ENCODE measurements around the gene HBQ1.
"Not testable (repeated sequence)": the region's sequence is repeated elsewhere in the genome, so short reads cannot be mapped to it uniquely, and the experiment has no call there.

Gene HBQ1

GRCh38 chr16:160242-160641, 20.0 kb upstream of the HBQ1 start:
- in situ Hi-C loops (cut with MboI; ENCODE audit: low sequenced_read_pairs), result not testable (repeated sequence)

DNA sequence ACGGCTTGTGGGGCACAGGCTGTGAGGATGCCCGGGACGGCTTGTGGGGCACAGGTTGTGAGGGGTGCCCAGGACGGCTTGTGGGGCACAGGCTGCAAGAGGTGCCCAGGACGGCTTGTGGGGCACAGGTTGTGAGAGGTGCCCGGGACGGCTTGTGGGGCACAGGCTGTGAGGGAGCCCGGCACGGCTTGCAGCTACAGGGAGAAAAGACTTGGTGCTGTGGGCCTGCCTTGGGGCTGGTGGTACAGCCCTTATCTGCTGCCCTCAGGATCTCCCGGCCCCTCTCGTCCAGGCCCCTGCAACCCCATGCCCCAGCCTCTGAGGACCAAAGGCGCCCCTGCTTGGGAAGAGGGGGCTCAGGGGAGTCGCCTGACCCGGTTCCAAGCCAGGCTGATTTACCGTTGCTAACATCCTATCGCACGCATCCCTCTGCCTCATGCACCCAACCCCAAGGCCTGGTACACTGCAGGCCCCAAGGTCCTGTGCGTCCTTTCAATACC, 19.5 kb upstream of the HBQ1 start:
- in situ Hi-C loops (cut with MboI; ENCODE audit: low sequenced_read_pairs), result no loop called here

GRCh38 chr16:162271-162991, 17.8 kb upstream of the HBQ1 start:
- in situ Hi-C loops (cut with MboI; ENCODE audit: low sequenced_read_pairs), result no loop called here

- in situ Hi-C loops (cut with MboI; ENCODE audit: low sequenced_read_pairs), result not testable (repeated sequence)
These were observed 17.1 kb upstream of the HBQ1 start for GRCh38 chr16:163139-163538.

GRCh38 chr16:163696-164095, 16.6 kb upstream of the HBQ1 start:
- in situ Hi-C loops (cut with MboI; ENCODE audit: low sequenced_read_pairs), result not testable (repeated sequence)

- in situ Hi-C loops (cut with MboI; ENCODE audit: low sequenced_read_pairs), result not testable (repeated sequence)
These were observed 16.0 kb upstream of the HBQ1 start for GRCh38 chr16:164134-164823.

DNA sequence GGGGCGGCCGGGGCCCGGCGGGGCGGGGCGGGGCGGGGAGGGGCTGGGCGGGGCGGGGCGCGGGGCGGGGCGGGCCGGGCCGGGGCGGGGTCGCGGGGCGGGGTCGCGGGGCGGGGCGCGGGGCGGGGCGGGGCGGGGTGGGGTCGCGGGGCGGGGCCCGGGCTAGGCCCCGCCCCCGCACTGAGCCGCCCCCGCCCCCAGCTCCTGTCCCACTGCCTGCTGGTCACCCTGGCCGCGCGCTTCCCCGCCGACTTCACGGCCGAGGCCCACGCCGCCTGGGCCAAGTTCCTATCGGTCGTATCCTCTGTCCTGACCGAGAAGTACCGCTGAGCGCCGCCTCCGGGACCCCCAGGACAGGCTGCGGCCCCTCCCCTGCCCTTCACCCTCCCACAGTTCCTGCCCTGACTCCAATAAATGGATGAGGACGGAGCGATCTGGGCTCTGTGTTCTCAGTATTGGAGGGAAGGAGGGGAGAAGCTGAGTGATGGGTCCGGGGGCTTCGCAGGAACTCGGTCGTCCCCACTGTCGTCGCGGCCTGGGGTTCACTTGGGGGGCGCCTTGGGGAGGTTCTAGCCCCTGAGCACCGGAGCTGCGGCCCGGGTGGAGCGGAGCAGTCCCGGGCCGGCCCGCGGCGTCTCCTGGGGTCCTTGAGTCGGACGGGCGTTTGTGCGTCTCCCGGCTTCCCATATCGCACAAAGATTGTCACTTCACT, 15.3 kb upstream of the HBQ1 start:
- in situ Hi-C loops (cut with MboI; ENCODE audit: low sequenced_read_pairs), result no loop called here

- in situ Hi-C loops (cut with MboI; ENCODE audit: low sequenced_read_pairs), result no loop called here
These were observed 14.5 kb upstream of the HBQ1 start, which contains the start of gene HBM for GRCh38 chr16:165539-166374. Gene HBM (plus strand): TSS chr16:165978. CDS start chr16:165998, 20 bp downstream.

GRCh38 chr16:166375-167121, 13.7 kb upstream of the HBQ1 start:
- in situ Hi-C loops (cut with MboI; ENCODE audit: low sequenced_read_pairs), result no loop called here

DNA sequence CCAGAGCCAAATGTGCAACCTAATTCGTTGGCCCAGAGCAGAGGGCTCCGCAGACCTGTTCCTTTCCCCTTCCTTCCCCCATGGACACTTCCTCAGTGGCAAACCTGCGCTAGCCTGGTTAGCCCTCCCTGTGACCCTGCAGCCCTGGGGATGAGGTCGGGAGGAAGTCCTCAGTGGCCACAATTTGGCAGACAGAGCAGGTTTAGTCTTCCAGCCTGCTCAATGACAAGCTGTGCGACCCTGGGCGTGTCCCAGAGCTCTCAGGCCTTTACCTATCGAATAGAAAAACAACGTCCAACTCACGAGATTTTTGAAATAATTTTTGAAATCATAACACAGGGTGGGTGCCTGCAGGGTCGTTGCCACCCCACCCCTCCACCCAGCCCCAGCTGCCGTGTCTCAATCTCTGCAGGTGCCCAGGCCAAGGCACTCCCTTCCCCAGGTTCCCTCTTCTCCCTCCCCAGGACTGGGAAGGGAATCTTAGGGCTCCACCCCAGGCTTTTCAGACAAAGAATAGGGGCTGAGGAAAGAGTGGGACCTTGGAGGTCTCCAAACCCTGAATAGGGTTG, 13.1 kb upstream of the HBQ1 start:
- in situ Hi-C loops (cut with MboI; ENCODE audit: low sequenced_read_pairs), result no loop called here

DNA sequence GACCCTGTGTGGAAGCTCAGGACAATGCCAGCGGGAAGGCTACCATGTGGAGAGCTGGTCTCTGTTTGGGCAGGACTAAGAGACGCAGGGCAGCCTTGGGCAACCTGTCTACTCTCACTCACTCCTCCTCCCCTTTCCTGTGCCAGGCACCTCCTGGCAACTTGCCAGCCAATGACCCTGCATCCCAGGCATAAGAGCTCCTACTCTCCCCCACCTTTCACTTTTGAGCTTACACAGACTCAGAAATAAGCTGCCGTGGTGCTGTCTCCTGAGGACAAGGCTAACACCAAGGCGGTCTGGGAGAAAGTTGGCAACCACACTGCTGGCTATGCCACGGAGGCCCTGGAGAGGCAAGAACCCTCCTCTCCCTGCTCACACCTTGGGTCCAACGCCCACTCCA, 11.8 kb upstream of the HBQ1 start:
- in situ Hi-C loops (cut with MboI; ENCODE audit: low sequenced_read_pairs), result no loop called here

DNA sequence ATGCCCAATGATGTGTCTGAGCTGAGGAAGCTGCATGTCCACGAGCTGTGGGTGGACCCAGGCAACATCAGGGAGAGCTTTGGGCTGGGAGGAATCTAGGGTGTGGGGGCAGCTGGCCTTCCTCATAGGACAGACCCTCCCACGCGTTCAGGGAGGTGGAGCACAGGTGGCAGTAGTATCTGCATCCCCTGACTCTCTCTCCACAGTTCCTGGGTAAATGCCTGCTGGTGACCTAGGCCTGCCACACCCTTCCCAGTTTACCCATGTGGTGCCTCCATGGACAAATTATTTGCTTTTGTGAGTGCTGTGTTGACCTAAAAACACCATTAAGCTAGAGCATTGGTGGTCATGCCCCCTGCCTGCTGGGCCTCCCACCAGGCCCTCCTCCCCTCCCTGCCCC, 11.2 kb upstream of the HBQ1 start:
- in situ Hi-C loops (cut with MboI; ENCODE audit: low sequenced_read_pairs), result no loop called here

GRCh38 chr16:170088-170507, 10.2 kb upstream of the HBQ1 start:
- in situ Hi-C loops (cut with MboI; ENCODE audit: low sequenced_read_pairs), result not testable (repeated sequence)

- in situ Hi-C loops (cut with MboI; ENCODE audit: low sequenced_read_pairs), result no loop called here
These were observed 9.5 kb upstream of the HBQ1 start for GRCh38 chr16:170788-171187.

GRCh38 chr16:172374-172941, 7.8 kb upstream of the HBQ1 start, which contains the start of gene HBA2:
Gene HBA2 (plus strand): TSS chr16:172876. CDS start chr16:172913, 37 bp downstream.
- in situ Hi-C loops (cut with MboI; ENCODE audit: low sequenced_read_pairs), result not testable (repeated sequence)

DNA sequence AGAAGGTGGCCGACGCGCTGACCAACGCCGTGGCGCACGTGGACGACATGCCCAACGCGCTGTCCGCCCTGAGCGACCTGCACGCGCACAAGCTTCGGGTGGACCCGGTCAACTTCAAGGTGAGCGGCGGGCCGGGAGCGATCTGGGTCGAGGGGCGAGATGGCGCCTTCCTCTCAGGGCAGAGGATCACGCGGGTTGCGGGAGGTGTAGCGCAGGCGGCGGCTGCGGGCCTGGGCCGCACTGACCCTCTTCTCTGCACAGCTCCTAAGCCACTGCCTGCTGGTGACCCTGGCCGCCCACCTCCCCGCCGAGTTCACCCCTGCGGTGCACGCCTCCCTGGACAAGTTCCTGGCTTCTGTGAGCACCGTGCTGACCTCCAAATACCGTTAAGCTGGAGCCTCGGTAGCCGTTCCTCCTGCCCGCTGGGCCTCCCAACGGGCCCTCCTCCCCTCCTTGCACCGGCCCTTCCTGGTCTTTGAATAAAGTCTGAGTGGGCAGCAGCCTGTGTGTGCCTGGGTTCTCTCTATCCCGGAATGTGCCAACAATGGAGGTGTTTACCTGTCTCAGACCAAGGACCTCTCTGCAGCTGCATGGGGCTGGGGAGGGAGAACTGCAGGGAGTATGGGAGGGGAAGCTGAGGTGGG, 6.9 kb upstream of the HBQ1 start:
- in situ Hi-C loops (cut with MboI; ENCODE audit: low sequenced_read_pairs), result not testable (repeated sequence)

- in situ Hi-C loops (cut with MboI; ENCODE audit: low sequenced_read_pairs), result not testable (repeated sequence)
These were observed 6.1 kb upstream of the HBQ1 start for GRCh38 chr16:173928-174769.

All from HL-60/S4 treated with retinoic acid at 250 ng/mL for 4 days and 3 days (cell line).